Stimulated activated CD4-positive, alpha-beta T cell treated with anti-CD3 and anti-CD28 coated beads, TNF-alpha, amount 100 ng/mL, for 48 hours (primary cell): ENCODE measurements around the gene CD300A.

Experiments used
- DNase-seq, 3 donors: peaks; one replicate each; pipeline ENCODE4 v3.0.0-alpha.2; 2020; ENCODE audit warnings: low read depth in 3 of 3

Gene CD300A

GRCh38 chr17:74454197-74455024 is 12.0 kb upstream of the CD300A start:
- no peak for DNase-seq

- DNase-seq: no peak
These were observed 11.3 kb upstream of the CD300A start for GRCh38 chr17:74455025-74455545.

GRCh38 chr17:74455821-74456220 is 10.6 kb upstream of the CD300A start:
- no peak for DNase-seq

GRCh38 chr17:74457146-74457819 is 9.2 kb upstream of the CD300A start:
- peak; percentile 44 to 67 (median 52) for DNase-seq

GRCh38 chr17:74457820-74458166 is 8.6 kb upstream of the CD300A start:
- DNase-seq: no peak

GRCh38 chr17:74458835-74459234 is 7.6 kb upstream of the CD300A start:
- DNase-seq: no peak

- DNase-seq: no peak
These were observed 6.8 kb upstream of the CD300A start for GRCh38 chr17:74459622-74460021.

- DNase-seq: no peak
These were observed 6.2 kb upstream of the CD300A start for GRCh38 chr17:74460241-74460640.

- no peak for DNase-seq
These were observed 5.4 kb upstream of the CD300A start for GRCh38 chr17:74460996-74461395.

- DNase-seq: no peak
These were observed 4.8 kb upstream of the CD300A start for GRCh38 chr17:74461611-74462010.

- no peak for DNase-seq
These were observed 1.6 kb upstream of the CD300A start for GRCh38 chr17:74464730-74465377.

GRCh38 chr17:74465378-74466110 is 890 bp upstream of the CD300A start:
- DNase-seq: no peak

GRCh38 chr17:74466828-74467184 is 372 bp downstream of the CD300A start:
- DNase-seq: no peak

- no peak for DNase-seq
These were observed 952 bp downstream of the CD300A start for GRCh38 chr17:74467221-74467951.

GRCh38 chr17:74471341-74471740 is 4.9 kb downstream of the CD300A start:
- no peak for DNase-seq

- DNase-seq: no peak
These were observed 6.5 kb downstream of the CD300A start for GRCh38 chr17:74472890-74473289.

GRCh38 chr17:74473294-74473693 is 6.9 kb downstream of the CD300A start:
- no peak for DNase-seq

- no peak for DNase-seq
These were observed 7.8 kb downstream of the CD300A start for GRCh38 chr17:74474043-74474792.

- DNase-seq: no peak
These were observed 8.8 kb downstream of the CD300A start for GRCh38 chr17:74475189-74475588.

- DNase-seq: no peak
These were observed 11.0 kb downstream of the CD300A start for GRCh38 chr17:74477411-74477810.
